HG02840 (cell line): Measurements from ENCODE around the gene CLASP1.
"Not testable (repeated sequence)": the region's sequence is repeated elsewhere in the genome, so short reads cannot be mapped to it uniquely, and the experiment has no call there.

Source experiments
- ATAC-seq: cut with Tn5 transposase; IDR thresholded peaks from one replicate; pipeline ENCODE4 v1.9.1; 2021; ENCODE audit warnings: mild to moderate bottlenecking, moderate library complexity, moderate number of reproducible peaks; ENCODE audit not compliant: unreplicated experiment, low FRiP score

The CLASP1 gene

DNA sequence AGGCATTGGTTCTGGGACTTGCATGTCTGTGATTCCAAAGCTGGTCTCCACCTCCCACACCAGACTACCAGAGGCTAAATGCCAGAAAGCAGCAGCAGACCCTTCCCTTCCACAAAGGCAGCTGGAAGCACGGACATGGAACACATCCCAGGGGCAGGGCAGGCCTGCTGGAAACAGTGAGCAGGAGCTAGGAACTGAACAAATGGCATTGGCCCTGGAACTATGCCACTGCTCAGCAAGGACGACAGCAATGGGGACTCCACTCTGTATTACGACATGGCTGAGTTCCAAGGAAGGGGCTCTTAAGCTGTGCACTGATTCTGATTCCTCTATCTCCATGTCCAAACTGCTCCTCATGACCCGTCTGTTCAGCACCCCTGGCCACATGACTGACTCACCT, 286.5 kb downstream of the CLASP1 start:
- ATAC-seq = no peak

GRCh38 chr2:121362226-121362625, 287.0 kb downstream of the CLASP1 start:
- no peak for ATAC-seq

GRCh38 chr2:121360566-121361300, 288.5 kb downstream of the CLASP1 start:
- no peak for ATAC-seq

DNA sequence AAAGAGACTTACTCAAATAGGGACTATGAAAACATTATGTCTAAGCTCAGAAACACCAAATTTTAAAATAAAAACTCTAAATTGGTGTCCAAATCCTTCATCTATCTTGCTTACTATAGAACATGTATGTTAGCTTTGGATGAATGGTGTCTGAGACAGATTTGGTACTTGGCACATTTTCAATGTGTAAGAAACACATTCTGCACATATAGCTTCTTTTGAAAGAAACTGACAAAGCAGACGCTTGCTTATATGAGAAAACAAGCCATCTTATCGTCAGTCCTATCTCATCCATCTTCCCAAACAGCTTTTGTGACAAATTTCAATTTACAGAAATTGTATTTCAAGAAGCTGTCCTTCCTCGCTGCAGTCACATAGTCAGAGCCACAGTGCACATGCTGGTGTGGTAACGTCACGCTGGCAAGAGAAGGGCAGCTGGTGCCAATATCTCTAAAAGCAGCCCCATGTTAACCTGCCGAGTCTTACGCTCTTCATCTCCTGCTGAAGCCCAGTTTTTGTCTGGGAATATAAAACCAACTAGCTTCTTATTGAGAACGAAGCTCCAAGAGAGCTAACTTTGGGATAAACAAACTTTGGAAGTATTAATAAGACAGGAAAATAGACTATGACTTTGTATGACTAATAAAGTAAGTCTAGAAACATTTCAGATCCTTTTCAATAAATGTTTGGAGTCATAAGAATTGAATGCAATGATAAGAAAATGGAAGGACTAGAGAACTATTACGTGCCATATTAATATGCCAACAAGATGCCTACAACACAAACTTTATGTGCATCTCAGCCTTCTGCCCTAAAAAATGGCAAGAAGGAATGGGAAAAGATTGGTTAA, 289.3 kb downstream of the CLASP1 start:
- no peak for ATAC-seq

GRCh38 chr2:121359170-121359569, 290.1 kb downstream of the CLASP1 start:
- ATAC-seq = no peak

GRCh38 chr2:121358291-121358690, 291.0 kb downstream of the CLASP1 start:
- ATAC-seq = no peak

DNA sequence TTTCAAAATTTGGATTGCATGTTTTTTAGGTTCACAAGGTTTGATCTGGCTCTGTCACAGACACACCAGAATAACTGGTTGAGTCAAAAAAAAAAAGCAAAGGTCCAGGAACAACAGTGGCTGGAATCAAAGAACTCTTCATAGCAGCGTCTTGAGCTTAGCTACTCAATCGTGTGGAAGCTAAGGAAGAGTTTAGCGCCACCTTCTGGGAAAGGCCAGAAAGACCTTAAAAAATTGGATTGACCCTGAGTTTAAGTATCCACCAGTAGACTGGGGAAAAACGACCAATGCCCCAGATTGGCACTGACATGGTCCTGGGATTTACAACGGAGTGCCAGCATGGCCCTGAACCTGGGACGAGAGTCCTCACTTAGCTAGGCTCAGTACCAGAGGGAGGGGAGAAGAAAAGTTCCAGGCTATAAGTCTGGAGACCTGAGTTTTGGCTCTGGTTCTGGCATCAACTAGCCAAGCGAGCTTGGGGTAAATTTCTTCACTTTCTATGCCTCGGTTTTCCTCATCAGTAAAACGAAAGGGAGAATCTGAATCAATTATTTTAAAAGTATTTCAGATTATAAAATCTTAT, 293.1 kb downstream of the CLASP1 start:
- no peak for ATAC-seq

- ATAC-seq = no peak
These were observed 293.8 kb downstream of the CLASP1 start for GRCh38 chr2:121355488-121355887.

DNA sequence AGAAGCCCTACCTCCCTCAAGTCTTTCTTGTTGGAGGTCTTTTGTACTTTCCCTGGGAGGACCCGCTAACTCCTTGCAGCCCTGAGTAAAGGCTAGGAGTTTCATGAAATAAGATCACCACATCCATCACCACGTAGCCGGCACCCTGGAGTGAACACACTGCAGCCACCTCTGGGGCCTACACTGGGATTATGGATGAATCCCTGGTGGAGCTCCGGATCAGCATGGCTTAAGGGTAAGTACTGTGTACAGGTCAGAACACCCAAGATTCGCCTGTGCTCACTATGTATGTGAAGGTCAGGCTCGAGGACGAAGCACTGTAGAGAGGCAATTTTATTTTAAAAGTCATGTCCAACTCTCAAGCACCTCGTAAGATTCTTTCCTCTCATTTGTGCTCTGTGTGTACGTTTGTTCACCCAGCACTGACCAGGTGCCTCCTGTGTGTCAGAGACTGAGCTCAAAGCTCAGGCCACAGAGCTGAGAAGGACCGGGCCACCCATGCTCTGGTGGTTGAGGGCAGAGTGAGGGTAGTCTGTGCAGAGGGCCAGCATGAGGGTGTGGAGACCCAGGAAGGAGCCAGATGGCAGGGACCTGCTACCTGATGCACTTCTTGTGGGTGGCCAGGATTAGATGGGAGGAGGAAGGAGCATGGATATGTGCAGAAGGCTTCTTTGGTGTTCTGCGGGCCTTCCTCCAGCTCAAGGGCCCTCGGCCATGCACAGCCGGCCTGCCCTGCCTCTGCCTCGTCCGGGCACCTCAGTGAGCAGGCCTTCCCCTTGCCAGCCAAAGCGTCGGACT, 297.5 kb downstream of the CLASP1 start:
- no peak for ATAC-seq

DNA sequence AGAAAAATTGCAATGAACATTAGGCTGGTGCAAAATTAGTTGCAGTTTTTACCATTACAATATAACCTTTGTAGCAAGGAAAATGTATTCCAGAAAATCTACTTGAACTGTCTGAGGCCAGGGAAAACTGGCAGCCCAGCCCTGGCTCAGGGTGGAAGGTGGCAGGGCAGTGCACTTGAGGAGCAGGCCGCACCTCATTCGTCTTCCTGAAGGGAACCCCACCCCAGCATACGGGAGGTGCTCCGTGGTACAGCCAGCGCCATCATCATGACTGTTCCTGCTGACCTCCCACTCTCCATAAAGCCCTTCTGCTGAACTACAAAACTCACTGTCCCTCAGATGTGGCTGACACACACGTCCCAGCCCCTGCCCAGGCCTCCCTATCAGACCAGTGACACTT, 298.4 kb downstream of the CLASP1 start:
- ATAC-seq = no peak

- no peak for ATAC-seq
These were observed 298.9 kb downstream of the CLASP1 start for GRCh38 chr2:121350402-121350775.

- no peak for ATAC-seq
These were observed 299.4 kb downstream of the CLASP1 start for GRCh38 chr2:121349721-121350401.

GRCh38 chr2:121348128-121348740, 301.0 kb downstream of the CLASP1 start:
- no peak for ATAC-seq

GRCh38 chr2:121346859-121347258, 302.4 kb downstream of the CLASP1 start:
- no peak for ATAC-seq

DNA sequence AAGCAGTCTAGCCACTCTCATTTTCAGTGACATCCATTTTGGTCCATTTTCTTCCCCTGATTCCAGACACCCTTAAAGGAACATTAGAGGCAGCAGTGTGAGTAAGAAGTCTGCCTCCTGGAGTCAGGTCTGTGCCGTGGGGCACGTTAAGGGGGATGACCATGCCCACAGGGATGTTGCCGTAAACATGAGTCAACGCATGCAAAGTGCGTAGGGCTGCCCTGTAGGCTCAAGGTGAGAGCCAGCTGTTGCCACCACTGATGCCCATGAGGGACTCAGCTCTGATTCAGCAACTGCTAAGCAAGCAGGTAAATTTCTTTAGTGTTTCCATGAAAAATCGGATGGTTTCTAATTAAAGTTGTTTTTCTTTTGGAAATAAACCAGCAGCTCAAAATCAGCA, 302.9 kb downstream of the CLASP1 start:
- no peak for ATAC-seq

GRCh38 chr2:121345887-121346286, 303.4 kb downstream of the CLASP1 start:
- ATAC-seq = no peak

DNA sequence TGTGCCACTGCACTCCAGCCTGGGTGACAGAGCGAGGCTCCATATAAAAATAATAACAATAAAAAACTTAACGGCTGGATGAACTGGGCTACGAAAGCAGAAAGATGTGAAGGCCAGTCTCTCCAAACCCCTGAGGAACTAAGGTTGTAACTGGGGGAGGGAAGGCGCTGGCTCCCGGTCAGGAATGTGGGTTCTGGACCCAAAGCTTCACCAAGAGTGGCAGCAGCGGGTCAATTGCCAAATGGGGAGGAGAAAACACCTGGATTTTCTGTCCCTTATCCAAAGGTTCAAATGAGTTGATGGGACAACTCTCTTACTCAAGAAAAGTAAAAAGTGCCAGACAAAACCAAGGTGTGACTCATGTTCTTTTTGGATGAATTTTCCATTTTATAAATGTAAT, 304.2 kb downstream of the CLASP1 start:
- no peak for ATAC-seq

GRCh38 chr2:121343828-121344399, 305.3 kb downstream of the CLASP1 start:
- not testable (repeated sequence) for ATAC-seq

DNA sequence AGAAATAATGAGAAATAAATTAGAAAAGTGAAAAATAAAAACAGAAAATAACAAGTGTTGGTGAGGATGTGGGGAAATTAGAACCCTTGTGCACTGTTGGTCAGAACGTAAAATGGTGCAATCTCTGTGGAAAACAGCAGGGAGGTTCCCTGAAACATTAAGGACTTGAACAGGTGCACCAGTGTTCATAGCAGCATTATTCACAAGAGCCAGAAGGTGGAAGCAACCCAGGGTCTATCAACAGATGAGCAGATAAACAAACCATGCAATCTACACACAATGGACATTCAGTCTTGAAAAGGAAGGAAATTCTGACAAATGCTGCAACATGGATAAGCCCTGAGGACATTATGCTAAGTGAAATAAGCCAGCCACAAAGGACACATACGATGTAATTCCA, 306.1 kb downstream of the CLASP1 start:
- ATAC-seq = no peak
